ENCODE data around the gene P4HA1. TPM values are rescaled to one million over a fixed set of nuclear protein-coding genes. Genes with fewer than 3 reads are reported as not detected.
A peak's percentile ranks its signal among the peaks of the same experiment; 100 is the strongest.

P4HA1 gene
- total RNA-seq (2021; ENCODE audit: unreplicated experiment) (58.5 TPM), Bru-seq, nascent RNA (percentile 88 among the genes with signal in this experiment), BruChase-seq, experiment 1, labeled RNA remaining after a 2-hour chase (percentile 78 among the genes with signal in this experiment), BruChase-seq, experiment 2, labeled RNA remaining after a 6-hour chase (percentile 80 among the genes with signal in this experiment)
- polyA plus RNA-seq (2012; ENCODE audit: insufficient read length), result 41.0 TPM
- long read RNA-seq, transcript P4HA1-203 (15 exons, 2,727 nt), result minor isoform, 81 of 208 reads
- long read RNA-seq, transcript P4HA1-202 (15 exons, 2,727 nt), result major isoform, 95 of 208 reads
- long read RNA-seq, partial matches to known transcripts, result 11 of 208 reads
- long read RNA-seq, other reads (novel, unspliced or antisense), result 20 of 208 reads

GRCh38 chr10:73096449-73097304 is at the start of gene P4HA1:
TSS of gene P4HA1 (minus strand) at chr10:73096866. CDS start at chr10:73074883, 21,983 bp downstream.
- H3K9me3 ChIP-seq (ENCODE audit: control insufficient read depth, insufficient read depth, low read depth, low read length), result no peaks in the 10 kb centered on the region
- H3K27ac ChIP-seq (ENCODE audit: low read length), result peak within 1 kb of the TSS; percentile 88
- POLR2A ChIA-PET, result interaction anchor here (0.5 to 2.9 kb wide), 10 partner anchors 10 to 867 kb away, joined by 3 to 13 read pairs (median 6); partner anchors contain the start of gene NUDT13
- peak within 1 kb of the TSS; percentile 64 to 87 for H3K4me3 ChIP-seq (ENCODE audit: low read depth in 2 of 2, low read length in 2 of 2)
- peak; percentile 87 for DNase-seq (ENCODE audit: low read depth, low spot score)
- in situ Hi-C loops (cut with HindIII; ENCODE audit: low pct_unique_long_range_greater_than_20kb, low sequenced_read_pairs) (no loop called here), intact Hi-C loops (cut with micrococcal nuclease; ENCODE audit: unreplicated experiment) (loop anchor here (2.0 kb wide), 1 partner anchor 62 kb away; no protein-coding TSS in a partner anchor)
- 0 out of 4 replicates have a peak, but pooled peaks of 1 of the 2 experiments have one; percentile 61 for TF ChIP-seq REST (IDR thresholded peaks at IDR 0.05; ENCODE audit: insufficient read depth in 1 of 2, low read depth in 2 of 2, low read length in 1 of 2)
- TF ChIP-seq SIN3A (IDR thresholded peaks at IDR 0.05; ENCODE audit: borderline replicate concordance, insufficient read depth, low read depth, low read length), result peak; percentile 95; the same call in 1 of the 2 replicates
- 0 out of 2 replicates have a peak, but pooled peaks have one; percentile 43 for TF ChIP-seq TCF7L2 (IDR thresholded peaks at IDR 0.05; ENCODE audit: low read depth, low read length)
- TF ChIP-seq CTCF (IDR thresholded peaks at IDR 0.05), result peak; percentile 95
- peak; percentile 100 for TF ChIP-seq POLR2AphosphoS5 (IDR thresholded peaks at IDR 0.05; ENCODE audit: low read depth, low read length)
- no TSS peak for BruUV-seq (replicated peaks)
- CTCF ChIA-PET, result interaction anchor here (0.6 to 1.1 kb wide), 6 partner anchors 14 to 1084 kb away, joined by 3 to 9 read pairs (median 5); partner anchors contain the start of gene NUDT13
- H3K36me3 ChIP-seq (ENCODE audit: control insufficient read depth, insufficient read depth, low read length), result peaks cover 6% of the 10 kb centered on the region; the same call in 1 of the 2 replicates
- ATAC-seq, result peak; percentile 97
- H3K27me3 ChIP-seq (ENCODE audit: control insufficient read depth, insufficient read depth, low read length), result no peaks in the 10 kb centered on the region
- H3K4me1 ChIP-seq (ENCODE audit: control insufficient read depth, insufficient read depth, low read length), result peaks cover 14% of the 10 kb centered on the region

- intact Hi-C loops (cut with micrococcal nuclease; ENCODE audit: unreplicated experiment) (no loop called here), in situ Hi-C loops (cut with HindIII; ENCODE audit: low pct_unique_long_range_greater_than_20kb, low sequenced_read_pairs) (no loop called here)
- Histone ChIP-seq H3K36me3 (ENCODE audit: control insufficient read depth, insufficient read depth, low read length) (peaks cover 35% of the 10 kb centered on the region), H3K27me3 (ENCODE audit: control insufficient read depth, insufficient read depth, low read length) (no peaks in the 10 kb centered on the region), H3K4me1 (ENCODE audit: control insufficient read depth, insufficient read depth, low read length) (no peaks in the 10 kb centered on the region), H3K9me3 (ENCODE audit: control insufficient read depth, insufficient read depth, low read depth, low read length) (no peaks in the 10 kb centered on the region), H3K27ac (ENCODE audit: low read length) (no peak overlapping the region), H3K4me3 (ENCODE audit: low read depth in 2 of 2, low read length in 2 of 2) (no peak overlapping the region)
- no peak for TF ChIP-seq TCF7L2 (IDR thresholded peaks at IDR 0.05; ENCODE audit: low read depth, low read length)
- no peak for TF ChIP-seq CTCF (IDR thresholded peaks at IDR 0.05)
- BruUV-seq (replicated peaks), result no TSS peak
- ChIA-PET POLR2A (interaction anchor here (0.5 kb wide), 1 partner anchor 444 kb away, joined by 4 read pairs; no protein-coding TSS in a partner anchor), CTCF (no interaction called here)
- no peak for DNase-seq (ENCODE audit: low read depth, low spot score)
- ATAC-seq, result no peak
Measured at GRCh38 chr10:73141603-73142002, 44.9 kb upstream of the P4HA1 start.
